HCT116 (cell line): ENCODE results near the gene AOPEP. TPM values are rescaled to one million over a fixed set of nuclear protein-coding genes. Genes with fewer than 3 reads are reported as not detected.

Experiments used
- ATAC-seq: fragments of 200-7000 bp; cut with Tn5 transposase; 2 replicates; pipeline ENCODE4 v1.9.1; 2020; ENCODE audit warnings: mild to moderate bottlenecking, moderate library complexity
- BruUV-seq: library from RNA; stranded (reverse); fragments of 400-500 nt; replicated peaks from 2 replicates; lab custom pipeline; 2021; lab: Mats Ljungman, UMichigan
- CTCF ChIA-PET: fragments of 300-600 bp; sonication (Branson Sonifier 250); formaldehyde crosslinking; loops from one replicate; lab custom pipeline; 2021; ENCODE audit warnings: antibody characterized with exemption; lab: Charles Lee
- POLR2A ChIA-PET: fragments of 300-600, 350-600 bp; sonication (Branson Sonifier 250); formaldehyde crosslinking; loops from one replicate; lab custom pipeline; 2021; ENCODE audit warnings: antibody characterized with exemption; lab: Charles Lee
- RAD21 ChIA-PET, 2 experiments: fragments of 300-600 bp; sonication (Branson Sonifier 250); formaldehyde crosslinking; loops; one replicate each; lab custom pipeline; 2023; ENCODE audit warnings: low total read pairs in 2 of 2; ENCODE audit not compliant: uncharacterized antibody in 2 of 2, unreplicated experiment in 2 of 2, low non-redundant PET in 1 of 2; lab: Charles Lee
- DNase-seq: peaks from one replicate; pipeline ENCODE4 v3.0.0-alpha.2; 2010; ENCODE audit warnings: low read depth, low spot score
- H2AFZ ChIP-seq: fragments of 200-600 bp; shearing (Covaris generic), sonication (generic); 2 replicates; pipeline ENCODE4 v1.6.1; 2017; ENCODE audit warnings: low read depth, mixed run types, mixed read lengths, antibody characterized with exemption, low read length; ENCODE audit not compliant: poor library complexity, severe bottlenecking
- H3K27ac ChIP-seq: 2 replicates; pipeline ENCODE4 v1.5.1; 2012; ENCODE audit warnings: low read depth, low read length
- H3K27me3 ChIP-seq: fragments of 200-600 bp; sonication (generic); 2 replicates; pipeline ENCODE4 v1.6.1; 2016; ENCODE audit warnings: mixed run types, low read length, mixed read lengths; ENCODE audit not compliant: insufficient read depth
- H3K36me3 ChIP-seq, 2 experiments: fragments of 200-500 bp in 1 of 2; fragments of 200-600 bp in 1 of 2; sonication (Bioruptor generic) in 1 of 2; sonication (generic) in 1 of 2; 2 replicates each; pipeline versions ENCODE4 v1.5.1 to v1.6.1; 2014 to 2016; ENCODE audit warnings: low read length in 2 of 2, inconsistent platforms in 1 of 2, mixed read lengths in 1 of 2, mixed run types in 1 of 2; ENCODE audit not compliant: insufficient read depth in 2 of 2, control insufficient read depth in 1 of 2
- H3K4me1 ChIP-seq, 2 experiments: fragments of 200-600 bp in 1 of 2; sonication (generic) in 1 of 2; 2 replicates each; pipeline versions ENCODE4 v1.5.1 to v1.6.1; 2012 to 2017; ENCODE audit warnings: low read length in 2 of 2, inconsistent platforms in 1 of 2, mild to moderate bottlenecking in 1 of 2, mixed read lengths in 1 of 2, mixed run types in 1 of 2, moderate library complexity in 1 of 2; ENCODE audit not compliant: insufficient read depth in 2 of 2, control insufficient read depth in 1 of 2
- H3K4me2 ChIP-seq: fragments of 200-600 bp; sonication (generic); 2 replicates; pipeline ENCODE4 v1.6.1; 2017; ENCODE audit warnings: mixed run types, low read length, mixed read lengths
- H3K4me3 ChIP-seq, 2 experiments: fragments of 200-600 bp in 1 of 2; sonication (generic) in 1 of 2; replicated peaks in 1 of 2; 2 replicates each; pipeline ENCODE4 v1.5.1; 2011 to 2016; ENCODE audit warnings: low read length in 2 of 2, control low read depth in 1 of 2, low read depth in 1 of 2, mild to moderate bottlenecking in 1 of 2, mixed read lengths in 1 of 2, mixed run types in 1 of 2
- H3K79me2 ChIP-seq: fragments of 200-600 bp; sonication (generic); 2 replicates; pipeline ENCODE4 v1.6.1; 2017; ENCODE audit warnings: mild to moderate bottlenecking, mixed run types, low read length, moderate library complexity, mixed read lengths; ENCODE audit not compliant: insufficient read depth
- H3K9ac ChIP-seq: fragments of 200-600 bp; sonication (generic); 2 replicates; pipeline ENCODE4 v1.6.1; 2016; ENCODE audit warnings: low read length, mixed read lengths
- H3K9me2 ChIP-seq: fragments of 200-600 bp; sonication (generic), shearing (Covaris generic); 2 replicates; pipeline ENCODE4 v1.6.1; 2017; ENCODE audit warnings: mixed run types, mild to moderate bottlenecking, moderate library complexity; ENCODE audit not compliant: insufficient read depth
- H3K9me3 ChIP-seq, 2 experiments: fragments of 200-500 bp in 1 of 2; fragments of 200-600 bp in 1 of 2; sonication (Bioruptor generic) in 1 of 2; sonication (generic) in 1 of 2; 2 replicates each; pipeline ENCODE4 v1.6.1; 2014 to 2017; ENCODE audit warnings: low read length in 2 of 2, mixed read lengths in 2 of 2, inconsistent platforms in 1 of 2, low read depth in 1 of 2, mild to moderate bottlenecking in 1 of 2, mixed run types in 1 of 2, moderate library complexity in 1 of 2; ENCODE audit not compliant: control insufficient read depth in 1 of 2, insufficient read depth in 1 of 2
- H4K20me1 ChIP-seq: fragments of 200-600 bp; sonication (generic), shearing (Covaris generic); 2 replicates; pipeline ENCODE4 v1.6.1; 2017; ENCODE audit warnings: mixed run types, mild to moderate bottlenecking, moderate library complexity; ENCODE audit not compliant: insufficient read depth
- CBX3 ChIP-seq: IDR thresholded peaks from 2 replicates; pipeline ENCODE4 v1.6.1; 2012; ENCODE audit warnings: low read depth
- EGR1 ChIP-seq: IDR thresholded peaks from 2 replicates; pipeline ENCODE4 v1.6.1; 2012; ENCODE audit warnings: low read depth
- EZH2 ChIP-seq: fragments of 200-600 bp; sonication (generic); IDR thresholded peaks from 2 replicates; pipeline ENCODE4 v1.6.1; 2017; ENCODE audit warnings: antibody characterized with exemption, mixed run types
- EZH2phosphoT487 ChIP-seq: fragments of 200-600 bp; IDR thresholded peaks from 2 replicates; pipeline ENCODE4 v1.6.1; 2018; ENCODE audit warnings: antibody characterized with exemption, borderline replicate concordance
- FOSL1 ChIP-seq: IDR thresholded peaks from 2 replicates; pipeline ENCODE4 v1.6.1; 2012; ENCODE audit warnings: low read depth
- JUND ChIP-seq: IDR thresholded peaks from 2 replicates; pipeline ENCODE4 v1.6.1; 2012
- POLR2AphosphoS5 ChIP-seq: IDR thresholded peaks from 2 replicates; pipeline ENCODE4 v1.6.1; 2011; ENCODE audit warnings: mild to moderate bottlenecking, low read depth, low read length, moderate library complexity
- SP1 ChIP-seq: IDR thresholded peaks from 2 replicates; pipeline ENCODE4 v1.6.1; 2012; ENCODE audit warnings: low read depth
- TCF7L2 ChIP-seq: IDR thresholded peaks from 2 replicates; pipeline ENCODE4 v1.7.0; 2011; ENCODE audit warnings: borderline replicate concordance, inconsistent platforms; ENCODE audit not compliant: insufficient read depth, insufficient read length; ENCODE audit errors: extremely low read depth
- YY1 ChIP-seq: IDR thresholded peaks from 2 replicates; pipeline ENCODE4 v1.6.1; 2011; ENCODE audit warnings: low read length, low read depth, moderate library complexity, mild to moderate bottlenecking; ENCODE audit not compliant: insufficient replicate concordance; ENCODE audit errors: extremely low read depth
- ZNF274 ChIP-seq: fragments of 200-500 bp; sonication (Bioruptor generic); IDR thresholded peaks from 2 replicates; pipeline ENCODE4 v1.6.1; 2014; ENCODE audit warnings: mild to moderate bottlenecking, low read depth, low read length, inconsistent platforms
- intact Hi-C: fragments of 100-400 bp; cut with micrococcal nuclease; formaldehyde crosslinking; loops from 2 replicates; pipeline ENCODE4 v1.10.0; 2022
- total RNA-seq: library from RNA; stranded (reverse); gene quantifications from one replicate; pipeline ENCODE4 v1.2.1, GENCODE V29; 2021; ENCODE audit not compliant: unreplicated experiment
- TF ChIP-seq, protein P1 (sequence below): IDR thresholded peaks from 2 replicates; pipeline ENCODE4 v1.6.1; 2012
- TF ChIP-seq, protein P2 (sequence below): IDR thresholded peaks from 2 replicates; pipeline ENCODE4 v1.6.1; 2012
- TF ChIP-seq, protein P3 (sequence below), 3 experiments: fragments of 200-600 bp in 1 of 3; sonication (generic) in 1 of 3; IDR thresholded peaks in 2 of 3; conservative IDR thresholded peaks in 1 of 3; 2 replicates each; pipeline ENCODE4 v1.5.1; 2012 to 2017; ENCODE audit warnings: low read depth in 2 of 3, low read length in 2 of 3, antibody characterized with exemption in 1 of 3, borderline replicate concordance in 1 of 3, control low read depth in 1 of 3, mild to moderate bottlenecking in 1 of 3, mixed read lengths in 1 of 3, mixed run types in 1 of 3, moderate library complexity in 1 of 3; ENCODE audit not compliant: insufficient read depth in 1 of 3

AOPEP gene
- total RNA-seq, 1 experiment from 2014 or later = 15.1 TPM

DNA sequence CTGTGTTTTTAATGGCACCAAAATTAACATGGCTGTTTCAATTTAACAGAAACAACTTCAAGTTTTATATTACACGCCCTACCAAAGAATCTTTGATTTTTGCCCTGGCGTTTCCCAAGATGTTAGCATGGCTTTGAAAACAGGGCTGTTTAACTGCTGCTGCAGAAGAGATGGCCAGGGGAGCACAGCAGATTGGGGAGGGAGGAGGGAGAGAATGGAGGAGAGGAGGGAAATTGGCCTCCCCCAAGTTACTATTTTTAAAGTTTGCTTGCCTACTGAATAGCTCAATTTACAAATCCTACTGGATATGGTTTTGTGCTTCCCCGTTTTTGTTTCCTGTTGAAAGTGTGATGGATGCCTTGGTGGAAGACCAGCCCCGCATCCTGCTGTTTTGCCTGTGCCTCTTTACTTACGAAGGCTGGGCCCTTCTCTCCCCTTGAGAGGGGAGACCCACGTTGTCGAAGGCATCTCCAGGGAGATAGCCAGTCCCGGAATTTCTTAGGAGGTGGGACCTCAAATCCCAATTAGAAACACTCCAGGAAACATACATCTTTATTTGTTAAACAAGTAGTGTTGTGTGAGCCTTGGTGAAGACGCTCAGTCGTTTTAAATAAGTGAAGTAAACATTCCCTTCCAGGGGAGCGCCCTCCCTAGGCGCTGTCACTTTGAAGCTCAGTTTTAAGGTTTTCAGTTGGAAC lies 98.6 kb downstream of the AOPEP start:
- RAD21 ChIA-PET = no interaction called here
- ATAC-seq (no peak), DNase-seq (no peak)
- Histone ChIP-seq H3K4me3 (no peak overlapping the region), H3K9me3 (no peaks in the 10 kb centered on the region), H3K9ac (no peak overlapping the region), H4K20me1 (no peaks in the 10 kb centered on the region), H3K27ac (no peak overlapping the region), H3K4me1 (peaks cover 0 to 8% of the 10 kb centered on the region in 2 experiments; a peak in 2 of 4 replicates), H3K9me2 (no peaks in the 10 kb centered on the region), H3K79me2 (no peaks in the 10 kb centered on the region), H3K4me2 (no peak overlapping the region), H3K27me3 (no peaks in the 10 kb centered on the region), H2AFZ (no peak overlapping the region), H3K36me3 (no peaks in the 10 kb centered on the region)
- POLR2A ChIA-PET = no interaction called here
- intact Hi-C loops = no loop called here
- CTCF ChIA-PET = no interaction called here
- BruUV-seq = no TSS peak
- TF ChIP-seq SP1 (no peak), EZH2phosphoT487 (no peak), FOSL1 (no peak), CBX3 (no peak), YY1 (no peak), EGR1 (no peak), ZNF274 (no peak), POLR2AphosphoS5 (no peak), TCF7L2 (no peak), EZH2 (no peak), JUND (no peak)
- TF ChIP-seq, protein P1, sequence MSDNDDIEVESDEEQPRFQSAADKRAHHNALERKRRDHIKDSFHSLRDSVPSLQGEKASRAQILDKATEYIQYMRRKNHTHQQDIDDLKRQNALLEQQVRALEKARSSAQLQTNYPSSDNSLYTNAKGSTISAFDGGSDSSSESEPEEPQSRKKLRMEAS = no peak
- TF ChIP-seq, protein P2, sequence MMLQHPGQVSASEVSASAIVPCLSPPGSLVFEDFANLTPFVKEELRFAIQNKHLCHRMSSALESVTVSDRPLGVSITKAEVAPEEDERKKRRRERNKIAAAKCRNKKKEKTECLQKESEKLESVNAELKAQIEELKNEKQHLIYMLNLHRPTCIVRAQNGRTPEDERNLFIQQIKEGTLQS = no peak
- TF ChIP-seq, protein P3, sequence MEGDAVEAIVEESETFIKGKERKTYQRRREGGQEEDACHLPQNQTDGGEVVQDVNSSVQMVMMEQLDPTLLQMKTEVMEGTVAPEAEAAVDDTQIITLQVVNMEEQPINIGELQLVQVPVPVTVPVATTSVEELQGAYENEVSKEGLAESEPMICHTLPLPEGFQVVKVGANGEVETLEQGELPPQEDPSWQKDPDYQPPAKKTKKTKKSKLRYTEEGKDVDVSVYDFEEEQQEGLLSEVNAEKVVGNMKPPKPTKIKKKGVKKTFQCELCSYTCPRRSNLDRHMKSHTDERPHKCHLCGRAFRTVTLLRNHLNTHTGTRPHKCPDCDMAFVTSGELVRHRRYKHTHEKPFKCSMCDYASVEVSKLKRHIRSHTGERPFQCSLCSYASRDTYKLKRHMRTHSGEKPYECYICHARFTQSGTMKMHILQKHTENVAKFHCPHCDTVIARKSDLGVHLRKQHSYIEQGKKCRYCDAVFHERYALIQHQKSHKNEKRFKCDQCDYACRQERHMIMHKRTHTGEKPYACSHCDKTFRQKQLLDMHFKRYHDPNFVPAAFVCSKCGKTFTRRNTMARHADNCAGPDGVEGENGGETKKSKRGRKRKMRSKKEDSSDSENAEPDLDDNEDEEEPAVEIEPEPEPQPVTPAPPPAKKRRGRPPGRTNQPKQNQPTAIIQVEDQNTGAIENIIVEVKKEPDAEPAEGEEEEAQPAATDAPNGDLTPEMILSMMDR (IDR thresholded peaks at IDR 0.05 in 2 of 3, conservative IDR thresholded peaks at IDR 0.05 in 1 of 3; ENCODE audit: borderline replicate concordance in 1 of 3, insufficient read depth in 1 of 3, low read depth in 2 of 3, low read length in 2 of 3) = no peak
